Smooth muscle cell (in vitro differentiated cells): ENCODE results near the gene MUC2. TPM values are rescaled to one million over a fixed set of nuclear protein-coding genes. Genes with fewer than 3 reads are reported as not detected.

Source experiments
- DNase-seq: peaks from one replicate; lab custom pipeline; 2025; ENCODE audit not compliant: unreplicated experiment; lab: John Stamatoyannopoulos, UW
- H2AFZ ChIP-seq: fragments of 200-600 bp; sonication (generic); 2 replicates; pipeline ENCODE4 v1.6.0; 2016; ENCODE audit warnings: antibody characterized with exemption, low read depth, mild to moderate bottlenecking
- H3F3A ChIP-seq: fragments of 200-600 bp; sonication (generic); 2 replicates; pipeline ENCODE4 v1.6.0; 2017; ENCODE audit warnings: antibody characterized with exemption, low read depth
- H3K27ac ChIP-seq: fragments of 200-600 bp; sonication (generic); 2 replicates; pipeline ENCODE4 v1.5.1; 2016; ENCODE audit warnings: low read depth, mild to moderate bottlenecking
- H3K27me3 ChIP-seq: fragments of 200-600 bp; sonication (generic); 2 replicates; pipeline ENCODE4 v1.6.1; 2016; ENCODE audit warnings: low read depth, mild to moderate bottlenecking
- H3K36me3 ChIP-seq: fragments of 200-600 bp; sonication (generic); 2 replicates; pipeline ENCODE4 v1.5.1; 2016; ENCODE audit warnings: low read depth
- H3K4me1 ChIP-seq: fragments of 200-600 bp; sonication (generic); 2 replicates; pipeline ENCODE4 v1.5.1; 2016; ENCODE audit warnings: low read depth
- H3K4me2 ChIP-seq: fragments of 200-600 bp; sonication (generic); 2 replicates; pipeline ENCODE4 v1.6.0; 2016; ENCODE audit warnings: mild to moderate bottlenecking
- H3K4me3 ChIP-seq: fragments of 200-600 bp; sonication (generic); 2 replicates; pipeline ENCODE4 v1.5.1; 2016; ENCODE audit warnings: mild to moderate bottlenecking
- H3K79me2 ChIP-seq: fragments of 200-600 bp; sonication (generic); 2 replicates; pipeline ENCODE4 v1.6.0; 2016; ENCODE audit warnings: low read depth, mild to moderate bottlenecking
- H3K9ac ChIP-seq: fragments of 200-600 bp; sonication (generic); 2 replicates; pipeline ENCODE4 v1.6.0; 2016; ENCODE audit warnings: low read depth
- H3K9me3 ChIP-seq: fragments of 200-600 bp; sonication (generic); replicated peaks from 2 replicates; pipeline ENCODE4 v1.5.1; 2016; ENCODE audit warnings: low read depth
- H4K20me1 ChIP-seq: fragments of 200-600 bp; sonication (generic); 2 replicates; pipeline ENCODE4 v1.6.0; 2016; ENCODE audit warnings: low read depth
- WGBS: methylation state at CpG from one replicate; pipeline ENCODE4 v1.1.7; 2016; ENCODE audit warnings: low lambda C conversion rate; 5-methylcytosine and 5-hydroxymethylcytosine counted together
- polyA plus RNA-seq: library from polyadenylated mRNA; unstranded; fragments of >200 nt; fragmentation: Nextera tagmentation; extraction: Ambion mirVana; gene quantifications from 2 replicates; pipeline ENCODE4 v1.2.1, GENCODE V29; 2016
- total RNA-seq: library from RNA; depleted of rRNA; stranded (reverse); fragments of >200 nt; gene quantifications from 2 replicates; pipeline ENCODE4 v1.2.3, GENCODE V29; 2014
- TF ChIP-seq, protein P1 (sequence below): fragments of 200-600 bp; sonication (generic); IDR thresholded peaks from 2 replicates; pipeline ENCODE4 v1.5.1; 2017; ENCODE audit warnings: borderline replicate concordance, mild to moderate bottlenecking, antibody characterized with exemption; ENCODE audit not compliant: insufficient read depth, poor library complexity, severe bottlenecking

Gene MUC2
- total and polyA plus RNA-seq, 2 experiments from 2014 or later = not detected

DNA sequence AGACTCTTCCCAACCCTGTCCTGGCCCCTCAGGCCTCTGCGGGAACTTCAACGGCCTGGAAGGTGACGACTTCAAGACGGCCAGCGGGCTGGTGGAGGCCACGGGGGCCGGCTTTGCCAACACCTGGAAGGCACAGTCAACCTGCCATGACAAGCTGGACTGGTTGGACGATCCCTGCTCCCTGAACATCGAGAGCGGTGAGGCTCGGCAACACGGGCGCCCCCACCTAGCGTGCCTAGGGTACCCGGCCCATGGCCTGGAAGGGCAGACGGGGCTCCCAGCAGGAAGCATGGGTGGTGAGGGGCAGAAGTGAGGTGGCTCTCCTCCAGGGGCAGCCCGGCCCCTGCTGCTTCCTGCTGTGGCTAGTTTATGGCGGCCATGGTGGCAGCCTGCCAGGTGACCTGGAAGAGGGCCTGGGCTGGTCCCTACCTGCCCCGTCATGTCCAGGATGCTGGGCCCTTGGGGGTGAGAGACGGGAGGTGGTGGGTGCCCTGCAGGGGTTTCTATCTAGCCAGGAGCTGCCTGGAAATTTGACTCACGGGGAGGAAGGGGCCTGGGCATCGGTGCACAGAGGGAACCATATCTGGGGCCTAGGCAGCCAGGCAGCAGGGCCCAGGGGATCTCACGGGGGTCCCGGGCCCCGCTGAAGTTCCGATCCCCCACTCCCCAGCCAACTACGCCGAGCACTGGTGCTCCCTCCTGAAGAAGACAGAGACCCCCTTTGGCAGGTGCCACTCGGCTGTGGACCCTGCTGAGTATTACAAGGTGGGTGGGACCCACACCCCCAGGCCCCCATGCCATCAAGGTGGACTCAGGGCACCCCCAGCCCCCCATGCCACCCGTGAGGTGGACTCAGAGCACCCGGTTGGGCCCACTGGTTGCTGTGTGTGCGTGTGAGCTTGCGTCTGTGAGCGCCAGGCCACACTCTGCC is 9.2 kb downstream of the MUC2 start:
- no peak for DNase-seq
- no peaks in the 10 kb centered on the region for H3K79me2 ChIP-seq
- H3K9ac ChIP-seq = no peak overlapping the region
- WGBS = 86% methylated on average over 25 of the region's 34 CpGs
- H4K20me1 ChIP-seq = no peaks in the 10 kb centered on the region
- H3K27ac ChIP-seq = no peak overlapping the region
- H2AFZ ChIP-seq = no peak overlapping the region
- no peaks in the 10 kb centered on the region for H3K27me3 ChIP-seq
- H3K36me3 ChIP-seq = no peaks in the 10 kb centered on the region
- H3K9me3 ChIP-seq = no peaks in the 10 kb centered on the region
- TF ChIP-seq, protein P1, sequence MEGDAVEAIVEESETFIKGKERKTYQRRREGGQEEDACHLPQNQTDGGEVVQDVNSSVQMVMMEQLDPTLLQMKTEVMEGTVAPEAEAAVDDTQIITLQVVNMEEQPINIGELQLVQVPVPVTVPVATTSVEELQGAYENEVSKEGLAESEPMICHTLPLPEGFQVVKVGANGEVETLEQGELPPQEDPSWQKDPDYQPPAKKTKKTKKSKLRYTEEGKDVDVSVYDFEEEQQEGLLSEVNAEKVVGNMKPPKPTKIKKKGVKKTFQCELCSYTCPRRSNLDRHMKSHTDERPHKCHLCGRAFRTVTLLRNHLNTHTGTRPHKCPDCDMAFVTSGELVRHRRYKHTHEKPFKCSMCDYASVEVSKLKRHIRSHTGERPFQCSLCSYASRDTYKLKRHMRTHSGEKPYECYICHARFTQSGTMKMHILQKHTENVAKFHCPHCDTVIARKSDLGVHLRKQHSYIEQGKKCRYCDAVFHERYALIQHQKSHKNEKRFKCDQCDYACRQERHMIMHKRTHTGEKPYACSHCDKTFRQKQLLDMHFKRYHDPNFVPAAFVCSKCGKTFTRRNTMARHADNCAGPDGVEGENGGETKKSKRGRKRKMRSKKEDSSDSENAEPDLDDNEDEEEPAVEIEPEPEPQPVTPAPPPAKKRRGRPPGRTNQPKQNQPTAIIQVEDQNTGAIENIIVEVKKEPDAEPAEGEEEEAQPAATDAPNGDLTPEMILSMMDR = no peak
- H3K4me2 ChIP-seq = no peak overlapping the region
- no peaks in the 10 kb centered on the region for H3K4me1 ChIP-seq
- no peaks in the 10 kb centered on the region for H3F3A ChIP-seq
- no peak overlapping the region for H3K4me3 ChIP-seq

DNA sequence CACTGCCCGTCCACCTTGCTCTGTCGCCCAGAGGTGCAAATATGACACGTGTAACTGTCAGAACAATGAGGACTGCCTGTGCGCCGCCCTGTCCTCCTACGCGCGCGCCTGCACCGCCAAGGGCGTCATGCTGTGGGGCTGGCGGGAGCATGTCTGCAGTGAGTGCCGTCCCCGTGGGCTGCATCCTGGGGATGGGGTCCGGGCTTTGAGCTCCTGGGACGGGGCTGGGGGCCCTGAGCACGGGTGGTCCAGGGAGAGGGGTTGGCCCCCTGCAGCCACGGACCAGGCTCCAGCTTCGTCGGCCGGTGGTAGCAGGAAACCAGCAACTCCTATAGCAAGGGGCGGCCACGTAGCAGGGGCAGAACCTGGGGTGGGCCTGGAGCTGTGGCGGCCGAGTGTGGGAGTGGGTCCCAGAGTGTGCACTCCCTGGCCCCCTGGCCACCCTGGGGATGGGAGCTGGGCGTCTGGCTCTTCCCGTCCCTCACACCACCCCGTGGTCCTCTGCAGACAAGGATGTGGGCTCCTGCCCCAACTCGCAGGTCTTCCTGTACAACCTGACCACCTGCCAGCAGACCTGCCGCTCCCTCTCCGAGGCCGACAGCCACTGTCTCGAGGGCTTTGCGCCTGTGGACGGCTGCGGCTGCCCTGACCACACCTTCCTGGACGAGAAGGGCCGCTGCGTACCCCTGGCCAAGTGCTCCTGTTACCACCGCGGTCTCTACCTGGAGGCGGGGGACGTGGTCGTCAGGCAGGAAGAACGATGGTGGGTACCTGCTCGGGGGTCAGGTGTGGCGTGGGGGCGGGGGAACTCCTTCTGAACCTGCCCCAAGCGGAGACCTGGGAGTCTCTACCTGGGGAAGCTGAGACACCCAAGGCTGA is 10.1 kb downstream of the MUC2 start:
- Histone ChIP-seq H3K4me3 (no peak overlapping the region), H3K79me2 (no peaks in the 10 kb centered on the region), H3K27ac (no peak overlapping the region), H3K27me3 (no peaks in the 10 kb centered on the region), H3K36me3 (no peaks in the 10 kb centered on the region), H2AFZ (no peak overlapping the region), H3K9ac (no peak overlapping the region), H3K4me1 (no peaks in the 10 kb centered on the region), H3F3A (no peaks in the 10 kb centered on the region), H3K4me2 (no peak overlapping the region), H4K20me1 (no peaks in the 10 kb centered on the region), H3K9me3 (no peaks in the 10 kb centered on the region)
- no peak for DNase-seq
- TF ChIP-seq, protein P1 = no peak
- WGBS = 85% methylated on average over 48 of the region's 49 CpGs

DNA sequence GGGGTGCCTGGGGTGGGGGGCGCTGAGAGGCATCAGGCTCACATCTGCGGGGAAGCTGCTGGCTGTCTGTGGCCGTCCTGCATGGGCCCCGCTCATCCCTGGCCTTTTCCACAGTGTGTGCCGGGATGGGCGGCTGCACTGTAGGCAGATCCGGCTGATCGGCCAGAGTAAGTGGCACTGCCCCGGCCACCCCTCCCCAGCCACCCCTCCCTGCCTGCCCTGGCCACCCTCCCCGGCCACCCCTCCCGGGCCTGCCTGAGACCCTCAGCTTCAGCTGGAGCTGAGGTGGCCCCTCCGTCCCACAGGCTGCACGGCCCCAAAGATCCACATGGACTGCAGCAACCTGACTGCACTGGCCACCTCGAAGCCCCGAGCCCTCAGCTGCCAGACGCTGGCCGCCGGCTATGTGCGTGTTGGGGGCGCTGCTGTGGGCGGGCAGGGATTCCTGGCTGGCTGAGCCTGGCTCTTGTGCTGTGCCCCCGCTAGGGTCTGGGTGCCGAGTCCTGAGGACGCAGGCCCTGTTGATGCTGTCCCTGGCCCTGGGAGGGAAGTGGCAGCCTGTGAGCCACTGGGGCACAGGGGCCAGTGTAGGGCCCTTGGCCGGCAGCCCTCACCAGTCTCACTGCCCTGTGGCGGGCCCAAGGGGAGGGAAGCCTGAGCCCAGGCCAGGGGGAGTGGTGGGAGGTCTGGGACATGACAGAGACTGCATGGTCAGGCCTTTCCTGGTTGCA is 10.9 kb downstream of the MUC2 start:
- TF ChIP-seq, protein P1 = no peak
- H3K9me3 ChIP-seq = no peaks in the 10 kb centered on the region
- no peaks in the 10 kb centered on the region for H3F3A ChIP-seq
- H2AFZ ChIP-seq = no peak overlapping the region
- no peak overlapping the region for H3K9ac ChIP-seq
- no peaks in the 10 kb centered on the region for H3K79me2 ChIP-seq
- H3K27me3 ChIP-seq = no peaks in the 10 kb centered on the region
- H3K36me3 ChIP-seq = no peaks in the 10 kb centered on the region
- no peak for DNase-seq
- no peaks in the 10 kb centered on the region for H3K4me1 ChIP-seq
- 90% methylated on average over 21 of the region's 26 CpGs for WGBS
- H4K20me1 ChIP-seq = no peaks in the 10 kb centered on the region
- no peak overlapping the region for H3K4me3 ChIP-seq
- H3K27ac ChIP-seq = no peak overlapping the region
- no peak overlapping the region for H3K4me2 ChIP-seq
